Upper lobe of left lung (tissue), 6 donors: ENCODE data around the gene RASD1. TPM values are rescaled to one million over a fixed set of nuclear protein-coding genes. Genes with fewer than 3 reads are reported as not detected.
A peak's percentile ranks its signal among the peaks of the same experiment; 100 is the strongest.

ENCODE experiments used
- ATAC-seq, 2 donors: fragments of 200-7000 bp; cut with Tn5 transposase; one replicate each; pipeline ENCODE4 v1.9.1; 2022; ENCODE audit warnings: mild to moderate bottlenecking in 2 of 2, moderate library complexity in 2 of 2; ENCODE audit not compliant: low FRiP score in 2 of 2
- DNase-seq, 2 donors: peaks; one replicate each; pipeline ENCODE4 v3.0.0-alpha.2; 2019 to 2020
- H3K27ac ChIP-seq, 4 donors: fragments of 200-600 bp; sonication (generic); one replicate each; pipeline ENCODE4 v1.5.1; 2016 to 2019
- H3K27me3 ChIP-seq, 4 donors: fragments of 200-600 bp; sonication (generic); one replicate each; pipeline ENCODE4 v1.5.1; 2017 to 2019
- H3K36me3 ChIP-seq, 4 donors: fragments of 200-600 bp; sonication (generic); one replicate each; pipeline ENCODE4 v1.5.1; 2016 to 2019
- H3K4me1 ChIP-seq, 4 donors: fragments of 200-600 bp; sonication (generic); one replicate each; pipeline ENCODE4 v1.5.1; 2018 to 2019
- H3K4me3 ChIP-seq, 4 donors: fragments of 200-600 bp; sonication (generic); one replicate each; pipeline ENCODE4 v1.5.1; 2017 to 2019; ENCODE audit warnings: mild to moderate bottlenecking in 2 of 4, moderate library complexity in 1 of 4
- H3K9me3 ChIP-seq, 4 donors: fragments of 200-600 bp; sonication (generic); one replicate each; pipeline ENCODE4 v1.5.1; 2018 to 2019
- CTCF ChIP-seq, 6 experiments: fragments of 450-650 bp in 4 of 6; fragments of 200-600 bp in 2 of 6; sonication (generic) in 2 of 6; IDR thresholded peaks; one replicate each; pipeline ENCODE4 v1.5.1; 2016 to 2019; ENCODE audit warnings: antibody characterized with exemption in 6 of 6
- EP300 ChIP-seq, 4 donors: sonication (generic); formaldehyde crosslinking; IDR thresholded peaks; one replicate each; pipeline ENCODE4 v1.5.1; 2017; ENCODE audit warnings: antibody characterized with exemption in 4 of 4, control low read depth in 2 of 4
- POLR2A ChIP-seq, 4 donors: fragments of 450-650 bp; IDR thresholded peaks; one replicate each; pipeline ENCODE4 v1.5.1; 2016 to 2017; ENCODE audit warnings: antibody characterized with exemption in 4 of 4, mild to moderate bottlenecking in 2 of 4
- POLR2AphosphoS5 ChIP-seq, 2 donors: sonication (generic); formaldehyde crosslinking; IDR thresholded peaks; one replicate each; pipeline ENCODE4 v1.5.1; 2017; ENCODE audit warnings: antibody characterized with exemption in 2 of 2
- WGBS, 2 donors: methylation state at CpG; one replicate each; pipeline ENCODE4 v1.1.5; 2017 to 2018; 5-methylcytosine and 5-hydroxymethylcytosine counted together
- small RNA-seq, 4 donors: library from RNA; depleted of rRNA; stranded (forward); fragments of <200 nt; gene quantifications; one replicate each; pipeline ENCODE3, GENCODE V24; 2016
- total RNA-seq, 6 donors: library from RNA; depleted of rRNA in 4 of 6; stranded (reverse); fragments of >200 nt in 4 of 6; gene quantifications; one replicate each; pipeline versions ENCODE4 v1.1.0 to v1.2.1, GENCODE V29; 2016 to 2021
- donor health status: DM: no; HTN: no; CAD: no; lungs with moderate emphysema.
- donor health status: DM: no; HTN: yes; CAD: no; lungs with severe emphysema.

RASD1 gene
- total RNA-seq, 6 donors from 2014 or later = 28.5 to 68.1 (median 36.5) TPM

DNA sequence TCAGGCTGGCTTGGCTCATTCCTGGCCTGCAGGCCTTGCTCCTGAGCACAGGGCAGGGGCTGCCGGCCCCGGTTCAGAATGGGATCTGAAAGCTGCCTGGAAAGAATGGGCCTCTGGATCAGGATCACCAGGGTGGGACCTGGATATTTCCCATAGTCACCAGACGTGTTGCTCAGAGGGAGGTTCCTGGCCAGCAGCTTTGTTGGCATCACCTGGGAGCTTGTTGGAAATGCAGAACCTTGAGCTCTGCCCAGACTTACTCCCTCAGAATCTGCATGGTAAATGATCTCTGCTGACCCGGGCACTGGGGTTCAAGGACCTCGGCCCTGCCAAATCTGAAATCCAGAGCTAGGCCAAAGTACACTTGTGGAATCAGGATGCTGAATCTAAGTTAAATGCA lies 48.9 kb downstream of the RASD1 start:
- no peaks in the 10 kb centered on the region for H3K27me3 ChIP-seq
- H3K27ac ChIP-seq = peak overlapping the region in 1 of 4 donors; percentile 67
- peaks cover 5 to 21% (median 13%) of the 10 kb centered on the region in 4 donors for H3K4me1 ChIP-seq
- 87% methylated on average over 3 to 5 of the region's 5 CpGs for WGBS, 2 donors
- DNase-seq (peak in 1 of 2 donors; percentile 47), ATAC-seq (no peak)
- TF ChIP-seq POLR2A (IDR thresholded peaks at IDR 0.05) = no peak
- no peak for TF ChIP-seq CTCF (IDR thresholded peaks at IDR 0.05)
- no peak for TF ChIP-seq EP300 (IDR thresholded peaks at IDR 0.05)
- TF ChIP-seq POLR2AphosphoS5 (IDR thresholded peaks at IDR 0.05) = no peak
- H3K4me3 ChIP-seq = no peak overlapping the region
- H3K9me3 ChIP-seq = no peaks in the 10 kb centered on the region
- H3K36me3 ChIP-seq = no peaks in the 10 kb centered on the region

DNA sequence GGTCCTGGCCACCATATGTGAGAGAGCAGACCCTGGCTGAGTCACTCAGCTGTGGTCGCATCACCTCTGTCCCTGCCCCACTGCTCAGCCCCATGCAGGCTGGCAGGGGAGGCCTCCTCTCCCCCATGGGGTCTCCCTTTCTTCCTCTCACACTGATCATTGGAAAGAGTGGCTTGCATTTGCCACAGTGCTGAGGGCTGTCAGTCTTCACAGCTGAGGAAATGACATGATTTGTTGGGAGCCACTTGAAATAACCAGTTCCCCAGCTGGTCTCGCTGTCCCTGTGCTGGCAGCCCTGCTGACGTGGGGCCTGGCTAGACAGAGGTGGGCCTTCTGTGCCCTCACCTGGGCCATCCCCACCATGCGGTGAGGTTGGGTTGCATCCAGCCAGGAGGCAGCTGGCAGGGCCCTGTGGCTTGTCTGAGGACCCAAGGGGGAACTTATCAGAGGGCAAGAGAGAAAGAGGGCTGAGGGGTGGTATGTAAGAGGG lies 49.5 kb downstream of the RASD1 start:
- TF ChIP-seq POLR2AphosphoS5 (IDR thresholded peaks at IDR 0.05) (no peak), POLR2A (IDR thresholded peaks at IDR 0.05) (no peak), EP300 (IDR thresholded peaks at IDR 0.05) (no peak), CTCF (IDR thresholded peaks at IDR 0.05) (no peak)
- 69 to 100% methylated on average over 1 to 4 of the region's 4 CpGs for WGBS, 2 donors
- H3K4me3 ChIP-seq = no peak overlapping the region
- peak overlapping the region; percentile 13 to 67 (median 18) for H3K27ac ChIP-seq
- ATAC-seq = peak in 1 of 2 donors; percentile 48
- no peaks in the 10 kb centered on the region for H3K27me3 ChIP-seq
- DNase-seq = peak; percentile 41 to 53
- H3K9me3 ChIP-seq = no peaks in the 10 kb centered on the region
- H3K36me3 ChIP-seq = no peaks in the 10 kb centered on the region
- H3K4me1 ChIP-seq = peaks cover 5 to 21% (median 13%) of the 10 kb centered on the region in 4 donors

DNA sequence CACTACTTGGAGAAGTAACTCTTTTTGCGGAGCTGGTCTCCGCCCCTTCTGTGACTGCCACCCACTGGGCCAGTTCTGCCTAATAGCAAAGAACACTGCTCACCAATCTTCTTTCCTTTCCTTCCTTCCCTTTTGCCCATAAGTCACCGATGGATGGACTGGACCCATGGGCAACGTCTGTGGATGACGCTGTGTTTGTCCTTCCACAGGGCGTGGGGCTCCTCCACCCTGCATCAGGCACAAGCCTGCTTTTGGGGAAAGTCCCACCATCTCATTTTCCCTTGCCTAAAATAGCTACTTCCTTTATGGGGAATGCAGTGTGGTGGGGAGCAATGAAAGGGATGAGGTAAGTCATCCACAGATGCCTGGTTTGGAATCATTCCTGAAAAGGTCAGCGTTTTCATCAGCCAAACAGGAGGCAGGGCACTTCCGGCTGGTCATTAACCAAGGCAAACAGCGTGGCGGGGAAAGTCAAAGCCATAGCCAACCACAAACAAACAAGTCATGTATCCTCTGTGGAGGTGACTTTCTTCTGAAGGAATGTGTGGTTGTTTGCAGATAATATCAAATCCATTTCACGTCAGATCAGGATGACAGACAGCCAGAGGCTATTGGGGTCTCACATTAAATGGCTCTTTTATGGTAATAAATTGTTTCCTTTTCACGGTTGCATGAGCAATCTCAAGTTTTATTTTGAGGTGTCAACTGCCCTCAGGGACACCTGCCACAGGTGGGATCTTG lies 50.1 kb downstream of the RASD1 start:
- ATAC-seq = peak; percentile 64 to 84
- Histone ChIP-seq H3K9me3 (no peaks in the 10 kb centered on the region), H3K36me3 (no peaks in the 10 kb centered on the region), H3K27me3 (no peaks in the 10 kb centered on the region), H3K27ac (peak overlapping the region; percentile 13 to 67 (median 18)), H3K4me3 (no peak overlapping the region), H3K4me1 (peaks cover 5 to 21% (median 15%) of the 10 kb centered on the region in 4 donors)
- WGBS, 2 donors = 49 to 52% methylated on average over 12 of the region's 12 CpGs
- peak in 1 of 2 donors; percentile 54 for DNase-seq
- TF ChIP-seq EP300 (IDR thresholded peaks at IDR 0.05) = peak in 1 of 4 donors; percentile 13
- TF ChIP-seq CTCF (IDR thresholded peaks at IDR 0.05) = no peak
- TF ChIP-seq POLR2AphosphoS5 (IDR thresholded peaks at IDR 0.05) = peak; percentile 38 to 47

DNA sequence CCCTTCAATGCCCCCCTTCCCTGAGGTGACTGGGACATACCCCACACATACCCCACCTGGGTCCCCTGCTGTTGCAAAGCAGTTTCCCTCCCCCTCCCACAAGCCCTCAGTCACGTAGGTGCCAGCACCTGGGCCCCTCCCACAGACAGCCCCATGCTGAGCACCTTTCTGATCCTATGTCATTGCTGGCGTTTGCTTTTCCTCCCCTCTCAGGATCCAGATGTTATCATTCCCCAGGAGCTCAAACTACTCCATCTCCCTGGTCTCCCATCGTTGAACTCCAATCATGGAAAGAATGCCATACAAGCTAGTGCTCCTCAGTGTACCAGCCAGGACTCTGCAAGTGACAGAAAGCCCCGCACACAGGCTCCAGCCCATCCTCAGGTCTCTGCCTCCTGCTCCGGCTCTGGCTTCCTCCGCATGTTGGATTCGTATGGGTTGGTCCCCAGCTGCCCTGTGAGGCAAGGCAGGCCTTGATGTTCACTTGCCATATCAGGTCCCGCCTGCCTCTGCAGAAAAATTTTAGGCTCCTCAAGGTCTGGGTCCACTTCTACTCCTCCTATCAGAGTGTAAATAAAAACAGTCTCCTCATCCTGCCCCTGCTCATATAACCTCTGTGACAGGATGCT lies 50.8 kb downstream of the RASD1 start:
- Histone ChIP-seq H3K27ac (peak overlapping the region in 1 of 4 donors; percentile 67), H3K36me3 (no peaks in the 10 kb centered on the region), H3K4me3 (no peak overlapping the region), H3K4me1 (peaks cover 5 to 24% (median 17%) of the 10 kb centered on the region in 4 donors), H3K9me3 (no peaks in the 10 kb centered on the region), H3K27me3 (no peaks in the 10 kb centered on the region)
- no peak for DNase-seq
- 76 to 77% methylated on average over 7 to 8 of the region's 8 CpGs for WGBS, 2 donors
- no peak for ATAC-seq
- no peak for TF ChIP-seq POLR2A (IDR thresholded peaks at IDR 0.05)
- no peak for TF ChIP-seq EP300 (IDR thresholded peaks at IDR 0.05)
- no peak for TF ChIP-seq CTCF (IDR thresholded peaks at IDR 0.05)
- TF ChIP-seq POLR2AphosphoS5 (IDR thresholded peaks at IDR 0.05) = no peak

Small RNAs within 50 kb of the gene (small RNA-seq; reads per million reads assigned to genes)
- 0 reads per million in 4 donors for gene RF00019

Other genes with a start within 250 kb of the RASD1 start
- 10 to 100 TPM; 22.2 to 58.1 (median 43.1) TPM for gene COPS3, start 215.1 kb downstream of the RASD1 start, total RNA-seq
- gene NT5M, start 193.0 kb downstream of the RASD1 start, total RNA-seq = 1 to 10 TPM; 1.2 to 3.7 (median 1.8) TPM
- gene MED9, start 19.4 kb downstream of the RASD1 start, total RNA-seq = 10 to 100 TPM in 5 of 6 donors, 1 to 10 TPM in 1; 8.5 to 31.4 (median 13.9) TPM
- gene PEMT, start 95.3 kb upstream of the RASD1 start, total RNA-seq = 10 to 100 TPM; 16.6 to 44.9 (median 32.2) TPM
- 10 to 100 TPM; 33.8 to 76.6 (median 41.2) TPM for gene RAI1, start 185.1 kb upstream of the RASD1 start, total RNA-seq